Chondrocyte (in vitro differentiated cells): Measurements from ENCODE around the gene RAB7B. TPM values are rescaled to one million over a fixed set of nuclear protein-coding genes. Genes with fewer than 3 reads are reported as not detected.

Source experiments
- DNase-seq: peaks from one replicate; pipeline ENCODE4 v3.0.0; 2021; ENCODE audit warnings: mixed read lengths, low spot score
- H3K27ac Mint-ChIP-seq: one replicate; pipeline ENCODE4 v1.8.0; 2021; ENCODE audit warnings: mild to moderate bottlenecking, moderate library complexity, mixed read lengths; ENCODE audit not compliant: unreplicated experiment
- H3K27me3 Mint-ChIP-seq: 2 replicates; pipeline ENCODE4 v1.8.0; 2021; ENCODE audit warnings: low read depth, mixed read lengths
- H3K36me3 Mint-ChIP-seq: 2 replicates; pipeline ENCODE4 v1.8.0; 2021; ENCODE audit warnings: low read depth, mixed read lengths
- H3K4me1 Mint-ChIP-seq: 2 replicates; pipeline ENCODE4 v1.8.0; 2021; ENCODE audit warnings: low read depth, mild to moderate bottlenecking, mixed read lengths
- H3K4me3 Mint-ChIP-seq: one replicate; pipeline ENCODE4 v1.8.0; 2021; ENCODE audit warnings: mild to moderate bottlenecking, moderate library complexity, mixed read lengths; ENCODE audit not compliant: unreplicated experiment
- H3K9me3 Mint-ChIP-seq: 2 replicates; pipeline ENCODE4 v1.8.0; 2021; ENCODE audit warnings: low read depth, mixed read lengths
- CTCF ChIP-seq: fragments of 200-600 bp; sonication (generic); IDR thresholded peaks from 2 replicates; pipeline ENCODE4 v1.5.0; 2021; ENCODE audit warnings: antibody characterized with exemption, mild to moderate bottlenecking, moderate library complexity
- total RNA-seq: library from RNA; stranded (reverse); gene quantifications from 3 replicates; pipeline ENCODE4 v1.2.1, GENCODE V29; 2021

The RAB7B gene
- total RNA-seq, 1 donor from 2014 or later = 4.5 TPM

- no peak for TF ChIP-seq CTCF
- no peaks in the 10 kb centered on the region for H3K36me3 Mint-ChIP-seq
- DNase-seq = no peak
- peaks cover 40% of the 10 kb centered on the region for H3K4me1 Mint-ChIP-seq
- H3K4me3 Mint-ChIP-seq = no peak overlapping the region
- no peaks in the 10 kb centered on the region for H3K9me3 Mint-ChIP-seq
- H3K27me3 Mint-ChIP-seq = no peaks in the 10 kb centered on the region
- no peak overlapping the region for H3K27ac Mint-ChIP-seq
Measured at GRCh38 chr1:206005778-206006180, 2.6 kb upstream of the RAB7B start.

GRCh38 chr1:206005234-206005633 lies 2.0 kb upstream of the RAB7B start:
- Mint-ChIP-seq H3K9me3 (no peaks in the 10 kb centered on the region), H3K4me3 (no peak overlapping the region), H3K27ac (peak overlapping the region; percentile 14), H3K27me3 (no peaks in the 10 kb centered on the region), H3K4me1 (peaks cover 45% of the 10 kb centered on the region), H3K36me3 (no peaks in the 10 kb centered on the region)
- no peak for DNase-seq
- TF ChIP-seq CTCF = no peak

GRCh38 chr1:206004826-206005225 lies 1.6 kb upstream of the RAB7B start:
- DNase-seq = no peak
- H3K36me3 Mint-ChIP-seq = no peaks in the 10 kb centered on the region
- H3K27ac Mint-ChIP-seq = peak overlapping the region; percentile 94
- H3K4me1 Mint-ChIP-seq = peaks cover 45% of the 10 kb centered on the region
- no peak for TF ChIP-seq CTCF
- H3K27me3 Mint-ChIP-seq = no peaks in the 10 kb centered on the region
- H3K4me3 Mint-ChIP-seq = no peak overlapping the region
- no peaks in the 10 kb centered on the region for H3K9me3 Mint-ChIP-seq

- Mint-ChIP-seq H3K4me1 (peaks cover 45% of the 10 kb centered on the region), H3K9me3 (no peaks in the 10 kb centered on the region)
- no peak for DNase-seq
Measured at GRCh38 chr1:206003854-206004800, 932 bp upstream of the RAB7B start.

GRCh38 chr1:206002160-206002559 lies 1.0 kb downstream of the RAB7B start:
- Mint-ChIP-seq H3K4me3 (peak overlapping the region; percentile 60), H3K27ac (peak overlapping the region; percentile 90), H3K4me1 (peaks cover 58% of the 10 kb centered on the region), H3K36me3 (peaks cover 5% of the 10 kb centered on the region), H3K27me3 (no peaks in the 10 kb centered on the region), H3K9me3 (peaks cover 3% of the 10 kb centered on the region)
- DNase-seq = no peak
- no peak for TF ChIP-seq CTCF

More at GRCh38 chr1:206003854-206004800, 932 bp upstream of the RAB7B start:
- no peak for TF ChIP-seq CTCF
- H3K36me3 Mint-ChIP-seq = no peaks in the 10 kb centered on the region
- H3K27me3 Mint-ChIP-seq = no peaks in the 10 kb centered on the region
- H3K4me3 Mint-ChIP-seq = no peak overlapping the region
- peak overlapping the region; percentile 94 for H3K27ac Mint-ChIP-seq
